H9 (cell line): ENCODE data around the gene CRISPLD2. TPM values are rescaled to one million over a fixed set of nuclear protein-coding genes. Genes with fewer than 3 reads are reported as not detected.

ENCODE experiments used
- DNase-seq: peaks from one replicate; pipeline ENCODE4 v3.0.0-alpha.2; 2017
- H2AFZ ChIP-seq: one replicate; pipeline ENCODE4 v1.6.1; 2013; ENCODE audit warnings: mild to moderate bottlenecking, low read length, control low read depth, moderate library complexity
- H2AK5ac ChIP-seq: 2 replicates; pipeline ENCODE4 v1.6.1; 2013; ENCODE audit warnings: low read length, control low read depth, mixed read lengths; ENCODE audit not compliant: insufficient read length
- H2BK120ac ChIP-seq: one replicate; pipeline ENCODE4 v1.6.1; 2013; ENCODE audit warnings: low read depth, mild to moderate bottlenecking, low read length, control low read depth, inconsistent platforms; ENCODE audit not compliant: poor library complexity, severe bottlenecking
- H2BK12ac ChIP-seq: 2 replicates; pipeline ENCODE4 v1.6.1; 2013; ENCODE audit warnings: low read length, control low read depth, mixed read lengths, low read depth; ENCODE audit not compliant: insufficient read length
- H2BK15ac ChIP-seq: 2 replicates; pipeline ENCODE4 v1.6.1; 2013; ENCODE audit warnings: low read depth, low read length, control low read depth
- H2BK20ac ChIP-seq: one replicate; pipeline ENCODE4 v1.6.1; 2013; ENCODE audit warnings: low read depth, mild to moderate bottlenecking, low read length, control low read depth, inconsistent platforms; ENCODE audit not compliant: poor library complexity, severe bottlenecking
- H2BK5ac ChIP-seq: 2 replicates; pipeline ENCODE4 v1.6.1; 2013; ENCODE audit warnings: low read length, control low read depth, mixed read lengths; ENCODE audit not compliant: insufficient read length
- H3K14ac ChIP-seq: 2 replicates; pipeline ENCODE4 v1.6.1; 2013; ENCODE audit warnings: low read length, control low read depth; ENCODE audit not compliant: insufficient read depth
- H3K18ac ChIP-seq: 2 replicates; pipeline ENCODE4 v1.6.1; 2013; ENCODE audit warnings: low read depth, mild to moderate bottlenecking, mixed read lengths, low read length, control low read depth; ENCODE audit not compliant: insufficient read length
- H3K23ac ChIP-seq: 2 replicates; pipeline ENCODE4 v1.6.1; 2013; ENCODE audit warnings: low read length, control low read depth, mixed read lengths, low read depth; ENCODE audit not compliant: insufficient read length
- H3K23me2 ChIP-seq: 2 replicates; pipeline ENCODE4 v1.6.1; 2013; ENCODE audit warnings: low read depth, mild to moderate bottlenecking, mixed read lengths, low read length, control low read depth; ENCODE audit not compliant: insufficient read length, poor library complexity, severe bottlenecking
- H3K27ac ChIP-seq: 2 replicates; pipeline ENCODE4 v1.5.1; 2013; ENCODE audit warnings: low read length, control low read depth, mixed read lengths, low read depth; ENCODE audit not compliant: insufficient read length
- H3K27me3 ChIP-seq: 2 replicates; pipeline ENCODE4 v1.6.1; 2013; ENCODE audit warnings: low read length, control low read depth, inconsistent platforms; ENCODE audit not compliant: insufficient read depth
- H3K4ac ChIP-seq: 2 replicates; pipeline ENCODE4 v1.6.1; 2013; ENCODE audit warnings: low read depth, mild to moderate bottlenecking, control low read depth, inconsistent platforms, low read length, moderate library complexity
- H3K4me1 ChIP-seq: 2 replicates; pipeline ENCODE4 v1.6.1; 2013; ENCODE audit warnings: low read length, control low read depth, inconsistent platforms; ENCODE audit not compliant: insufficient read depth
- H3K4me2 ChIP-seq: 2 replicates; pipeline ENCODE4 v1.6.1; 2013; ENCODE audit warnings: low read length, control low read depth, mixed read lengths; ENCODE audit not compliant: insufficient read length, insufficient read depth
- H3K56ac ChIP-seq: 2 replicates; pipeline ENCODE4 v1.6.1; 2013; ENCODE audit warnings: low read depth, mild to moderate bottlenecking, mixed read lengths, low read length, control low read depth; ENCODE audit not compliant: insufficient read length
- H3K79me1 ChIP-seq: 2 replicates; pipeline ENCODE4 v1.6.1; 2013; ENCODE audit warnings: low read depth, mild to moderate bottlenecking, moderate library complexity, low read length, control low read depth, inconsistent platforms; ENCODE audit not compliant: insufficient read depth, poor library complexity, severe bottlenecking
- H3K79me2 ChIP-seq: 2 replicates; pipeline ENCODE4 v1.6.1; 2013; ENCODE audit warnings: low read length, control low read depth, inconsistent platforms; ENCODE audit not compliant: insufficient read depth
- H3K9ac ChIP-seq: 2 replicates; pipeline ENCODE4 v1.6.1; 2013; ENCODE audit warnings: low read length, control low read depth, mixed read lengths; ENCODE audit not compliant: insufficient read length; ENCODE audit errors: extremely low read depth
- H3K9me3 ChIP-seq: one replicate; pipeline ENCODE4 v1.6.1; 2013; ENCODE audit warnings: low read depth, low read length, inconsistent platforms; ENCODE audit not compliant: control insufficient read depth
- H3T11ph ChIP-seq: one replicate; pipeline ENCODE4 v1.6.1; 2013; ENCODE audit warnings: mild to moderate bottlenecking, low read length, control low read depth, inconsistent platforms
- H4K20me1 ChIP-seq: one replicate; pipeline ENCODE4 v1.6.1; 2013; ENCODE audit not compliant: control insufficient read depth, insufficient read length, insufficient read depth
- H4K5ac ChIP-seq: 2 replicates; pipeline ENCODE4 v1.6.1; 2013; ENCODE audit warnings: low read depth, mild to moderate bottlenecking, mixed read lengths, low read length, control low read depth; ENCODE audit not compliant: insufficient read length
- H4K8ac ChIP-seq: replicated peaks from 2 replicates; pipeline ENCODE4 v1.6.1; 2013; ENCODE audit warnings: low read length, control low read depth, mixed read lengths, low read depth; ENCODE audit not compliant: insufficient read length
- H4K91ac ChIP-seq: 2 replicates; pipeline ENCODE4 v1.6.1; 2013; ENCODE audit warnings: low read depth, mild to moderate bottlenecking, moderate library complexity, mixed read lengths, low read length, control low read depth; ENCODE audit not compliant: insufficient read length
- H3K27ac Mint-ChIP-seq, 3 experiments: 2 replicates in 2 of 3; 3 replicates in 1 of 3; pipeline ENCODE4 v1.8.0; 2020 to 2021; ENCODE audit warnings: mixed read lengths in 3 of 3, mild to moderate bottlenecking in 1 of 3, moderate library complexity in 1 of 3
- H3K27me3 Mint-ChIP-seq: 2 replicates; pipeline ENCODE4 v1.8.0; 2021; ENCODE audit warnings: low read depth, mild to moderate bottlenecking, moderate library complexity, mixed read lengths
- H3K36me3 Mint-ChIP-seq, 3 experiments: 2 replicates in 2 of 3; 3 replicates in 1 of 3; pipeline ENCODE4 v1.8.0; 2020 to 2021; ENCODE audit warnings: low read depth in 3 of 3, mixed read lengths in 3 of 3; ENCODE audit not compliant: insufficient read depth in 1 of 3
- H3K4me1 Mint-ChIP-seq, 2 experiments: 2 replicates each; pipeline ENCODE4 v1.8.0; 2020; ENCODE audit warnings: mixed read lengths in 2 of 2
- H3K4me3 Mint-ChIP-seq, 2 experiments: 2 replicates in 1 of 2; 3 replicates in 1 of 2; pipeline ENCODE4 v1.8.0; 2020 to 2021; ENCODE audit warnings: mild to moderate bottlenecking in 2 of 2, mixed read lengths in 2 of 2, moderate library complexity in 1 of 2
- H3K9me3 Mint-ChIP-seq, 2 experiments: 2 replicates in 1 of 2; 3 replicates in 1 of 2; pipeline ENCODE4 v1.8.0; 2020; ENCODE audit warnings: mild to moderate bottlenecking in 2 of 2, mixed read lengths in 2 of 2, moderate library complexity in 1 of 2
- CTCF ChIP-seq: fragments of 200-600 bp; sonication (generic); conservative IDR thresholded peaks from 3 replicates; pipeline ENCODE4 v1.8.0; 2021; ENCODE audit warnings: antibody characterized with exemption, mild to moderate bottlenecking
- WGBS: extraction: QIAGEN DNeasy Blood & Tissue Kit; methylation state at CpG from one replicate; pipeline ENCODE4 v1.1.7; 2013; ENCODE audit warnings: missing lambda C conversion rate, low lambda C conversion rate, mixed read lengths; ENCODE audit not compliant: insufficient read length; ENCODE audit errors: extremely low coverage; 5-methylcytosine and 5-hydroxymethylcytosine counted together
- total RNA-seq: library from RNA; stranded (reverse); gene quantifications from 2 replicates; pipeline ENCODE4 v1.2.1, GENCODE V29; 2021

The CRISPLD2 gene
- total RNA-seq, 1 experiment from 2014 or later = 2.3 TPM

DNA sequence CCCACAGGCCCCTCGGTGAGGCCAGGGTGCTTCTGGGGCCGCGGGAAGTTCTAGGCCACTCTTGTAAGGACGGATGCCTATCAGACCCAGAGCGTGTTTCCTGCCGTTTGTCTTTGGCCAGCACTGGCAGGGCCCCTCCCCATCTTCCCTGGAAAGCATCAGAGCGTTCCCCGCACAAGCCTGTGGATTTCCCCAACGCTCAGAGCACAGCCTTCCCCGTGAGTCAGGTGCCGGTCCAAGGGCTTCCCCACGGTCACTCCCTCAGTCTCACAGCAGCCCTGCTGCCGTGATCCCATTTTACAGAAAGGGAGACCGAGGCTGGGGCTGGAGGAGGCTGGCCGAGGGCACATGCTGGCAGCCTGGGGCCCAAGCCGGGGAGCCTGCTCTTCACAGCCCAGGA, 33.7 kb downstream of the CRISPLD2 start:
- Histone ChIP-seq H3K4ac (no peak overlapping the region), H3K14ac (no peak overlapping the region; the same call in 1 of the 2 replicates), H3K23me2 (no peaks in the 10 kb centered on the region), H3K27ac (no peak overlapping the region), H3K23ac (no peak overlapping the region), H2AK5ac (no peak overlapping the region), H2BK20ac (no peak overlapping the region), H4K8ac (no peak overlapping the region), H3K9me3 (no peaks in the 10 kb centered on the region), H4K91ac (no peak overlapping the region), H3K4me1 (no peaks in the 10 kb centered on the region), H2BK15ac (no peak overlapping the region), H2BK120ac (no peak overlapping the region), H3T11ph (no peak overlapping the region), H2BK5ac (no peak overlapping the region), H3K79me1 (no peaks in the 10 kb centered on the region), H2BK12ac (no peak overlapping the region), H2AFZ (no peak overlapping the region), H3K56ac (no peak overlapping the region), H3K18ac (no peak overlapping the region), H4K20me1 (no peaks in the 10 kb centered on the region), H3K27me3 (no peaks in the 10 kb centered on the region), H3K9ac (no peak overlapping the region), H3K79me2 (no peaks in the 10 kb centered on the region), H3K4me2 (no peak overlapping the region), H4K5ac (no peak overlapping the region)
- Mint-ChIP-seq H3K36me3 (peaks cover 0 to 13% (median 4%) of the 10 kb centered on the region in 3 experiments; a peak in 3 of 7 replicates), H3K27me3 (peaks cover 17% of the 10 kb centered on the region), H3K27ac (no peak overlapping the region), H3K9me3 (no peaks in the 10 kb centered on the region), H3K4me1 (peaks cover 2 to 7% of the 10 kb centered on the region in 2 experiments), H3K4me3 (no peak overlapping the region)
- no peak for TF ChIP-seq CTCF
- no peak for DNase-seq
- no CpG with 5 or more reads among the region's 16 CpGs for WGBS
